ENCODE measurements around the gene MRPL20.

GRCh38 chr1:1433804-1434130 lies 26.7 kb upstream of the MRPL20 start:
- TF ChIP-seq CTCF (IDR thresholded peaks at IDR 0.05) (no peak), POLR2A (IDR thresholded peaks at IDR 0.05) (no peak)

Data from Peyer's patch (tissue), 4 donors.